Mesenchymal stem cell (in vitro differentiated cells and primary cell): ENCODE data around the gene SLC25A26.

Experiments used
- DNase-seq: peaks from one replicate; pipeline ENCODE4 v3.0.0-alpha.2; 2013
- H2AFZ ChIP-seq: one replicate; pipeline ENCODE4 v1.6.1; 2013; ENCODE audit warnings: low read depth, mild to moderate bottlenecking, control low read depth, inconsistent platforms, low read length, moderate library complexity
- H2AK5ac ChIP-seq: 2 replicates; pipeline ENCODE4 v1.6.1; 2013; ENCODE audit warnings: low read length, moderate library complexity, mild to moderate bottlenecking, inconsistent platforms; ENCODE audit not compliant: severe bottlenecking
- H2BK120ac ChIP-seq: one replicate; pipeline ENCODE4 v1.6.1; 2013; ENCODE audit warnings: low read depth, mild to moderate bottlenecking, inconsistent platforms, low read length, moderate library complexity
- H2BK12ac ChIP-seq, 2 experiments: one replicate each; pipeline ENCODE4 v1.6.1; 2013; ENCODE audit warnings: inconsistent platforms in 2 of 2, low read length in 2 of 2, mild to moderate bottlenecking in 2 of 2, moderate library complexity in 2 of 2, control low read depth in 1 of 2
- H2BK15ac ChIP-seq: one replicate; pipeline ENCODE4 v1.6.1; 2013; ENCODE audit warnings: mild to moderate bottlenecking, low read depth, inconsistent platforms; ENCODE audit not compliant: poor library complexity, severe bottlenecking
- H2BK5ac ChIP-seq: 2 replicates; pipeline ENCODE4 v1.6.1; 2013; ENCODE audit warnings: low read depth, mild to moderate bottlenecking, low read length, control low read depth, inconsistent platforms; ENCODE audit not compliant: poor library complexity, severe bottlenecking
- H3K14ac ChIP-seq, 2 experiments: one replicate each; pipeline ENCODE4 v1.6.1; 2013; ENCODE audit warnings: inconsistent platforms in 2 of 2, low read length in 2 of 2, control low read depth in 1 of 2, mild to moderate bottlenecking in 1 of 2, moderate library complexity in 1 of 2
- H3K18ac ChIP-seq, 2 experiments: one replicate each; pipeline ENCODE4 v1.6.1; 2013; ENCODE audit warnings: inconsistent platforms in 2 of 2, low read length in 2 of 2, control low read depth in 1 of 2, low read depth in 1 of 2, mild to moderate bottlenecking in 1 of 2
- H3K23ac ChIP-seq, 2 experiments: one replicate each; pipeline ENCODE4 v1.6.1; 2013; ENCODE audit warnings: inconsistent platforms in 2 of 2, low read length in 2 of 2, mild to moderate bottlenecking in 2 of 2, moderate library complexity in 2 of 2, control low read depth in 1 of 2
- H3K27ac ChIP-seq: 2 replicates; pipeline ENCODE4 v1.5.1; 2013; ENCODE audit warnings: mild to moderate bottlenecking, moderate library complexity, low read length, control low read depth, inconsistent platforms; ENCODE audit not compliant: poor library complexity, severe bottlenecking
- H3K27me3 ChIP-seq, 2 experiments: 2 replicates each; pipeline versions ENCODE4 v1.6.1 to v1.7.0; 2013; ENCODE audit warnings: low read length in 2 of 2, mild to moderate bottlenecking in 2 of 2, moderate library complexity in 2 of 2, control low read depth in 1 of 2, inconsistent platforms in 1 of 2; ENCODE audit not compliant: control insufficient read depth in 1 of 2, insufficient read depth in 1 of 2
- H3K36me3 ChIP-seq, 2 experiments: 2 replicates each; pipeline versions ENCODE4 v1.6.1 to v1.7.0; 2013; ENCODE audit warnings: low read length in 2 of 2, control low read depth in 1 of 2, inconsistent platforms in 1 of 2, low read depth in 1 of 2, mild to moderate bottlenecking in 1 of 2; ENCODE audit not compliant: insufficient read depth in 2 of 2, control insufficient read depth in 1 of 2
- H3K4ac ChIP-seq, 2 experiments: one replicate each; pipeline ENCODE4 v1.6.1; 2013; ENCODE audit warnings: inconsistent platforms in 2 of 2, low read length in 2 of 2, mild to moderate bottlenecking in 2 of 2, moderate library complexity in 2 of 2, control low read depth in 1 of 2, low read depth in 1 of 2
- H3K4me1 ChIP-seq: 2 replicates; pipeline ENCODE4 v1.6.1; 2013; ENCODE audit warnings: low read depth, low read length, control low read depth; ENCODE audit not compliant: control insufficient read depth, insufficient read depth
- H3K4me2 ChIP-seq: 2 replicates; pipeline ENCODE4 v1.6.1; 2013; ENCODE audit warnings: low read length, mild to moderate bottlenecking, inconsistent platforms; ENCODE audit not compliant: poor library complexity, severe bottlenecking
- H3K4me3 ChIP-seq, 2 experiments: 2 replicates each; pipeline versions ENCODE4 v1.5.1 to v1.7.0; 2013; ENCODE audit warnings: low read length in 2 of 2, mild to moderate bottlenecking in 2 of 2, control low read depth in 1 of 2, low read depth in 1 of 2; ENCODE audit not compliant: insufficient read depth in 1 of 2
- H3K79me1 ChIP-seq: replicated peaks from 2 replicates; pipeline ENCODE4 v1.6.1; 2013; ENCODE audit warnings: mild to moderate bottlenecking, control low read depth, low read length, inconsistent platforms; ENCODE audit not compliant: poor library complexity, severe bottlenecking
- H3K9ac ChIP-seq: 2 replicates; pipeline ENCODE4 v1.7.0; 2013; ENCODE audit warnings: mild to moderate bottlenecking, low read length, moderate library complexity
- H3K9me3 ChIP-seq: 2 replicates; pipeline ENCODE4 v1.7.0; 2013; ENCODE audit warnings: mild to moderate bottlenecking, low read length; ENCODE audit not compliant: control insufficient read depth
- H4K8ac ChIP-seq: one replicate; pipeline ENCODE4 v1.6.1; 2013; ENCODE audit warnings: inconsistent platforms, mild to moderate bottlenecking, low read length, moderate library complexity
- H4K91ac ChIP-seq: one replicate; pipeline ENCODE4 v1.6.1; 2013; ENCODE audit warnings: mild to moderate bottlenecking, low read length, inconsistent platforms
- WGBS: methylation state at CpG from one replicate; pipeline ENCODE4 v1.1.7; 2013; ENCODE audit warnings: mixed read lengths; 5-methylcytosine and 5-hydroxymethylcytosine counted together

SLC25A26 gene

DNA sequence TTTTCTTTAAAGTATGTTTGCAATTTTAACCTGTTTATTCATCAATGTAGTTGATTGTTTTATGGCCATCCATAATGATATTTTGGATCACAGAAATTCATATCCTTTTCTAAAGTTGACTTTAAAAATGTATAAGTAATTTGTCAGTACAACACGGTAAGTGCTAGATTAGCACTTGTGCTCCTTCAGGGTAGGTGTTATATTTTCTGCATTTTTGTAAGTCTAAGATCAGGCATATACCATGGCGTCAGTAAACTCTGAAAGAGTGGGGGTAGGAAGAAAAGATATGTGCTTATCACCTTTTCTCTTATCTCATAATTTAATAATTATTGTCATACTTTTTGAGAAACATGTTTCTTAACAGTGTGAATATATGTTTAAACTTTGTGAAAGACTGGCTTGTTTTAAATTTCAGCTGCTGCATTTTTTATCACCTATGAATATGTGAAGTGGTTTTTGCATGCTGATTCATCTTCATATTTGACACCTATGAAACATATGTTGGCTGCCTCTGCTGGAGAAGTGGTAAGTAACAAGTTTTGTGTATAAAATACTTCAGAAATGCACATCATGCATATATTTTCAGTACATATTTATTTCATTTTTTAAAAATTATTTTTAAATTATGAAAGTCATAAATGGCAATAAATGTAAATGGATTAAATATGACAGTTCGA lies 22.1 kb downstream of the SLC25A26 start:
- H3K27ac ChIP-seq, result no peak overlapping the region
- no peak overlapping the region for H3K9ac ChIP-seq

DNA sequence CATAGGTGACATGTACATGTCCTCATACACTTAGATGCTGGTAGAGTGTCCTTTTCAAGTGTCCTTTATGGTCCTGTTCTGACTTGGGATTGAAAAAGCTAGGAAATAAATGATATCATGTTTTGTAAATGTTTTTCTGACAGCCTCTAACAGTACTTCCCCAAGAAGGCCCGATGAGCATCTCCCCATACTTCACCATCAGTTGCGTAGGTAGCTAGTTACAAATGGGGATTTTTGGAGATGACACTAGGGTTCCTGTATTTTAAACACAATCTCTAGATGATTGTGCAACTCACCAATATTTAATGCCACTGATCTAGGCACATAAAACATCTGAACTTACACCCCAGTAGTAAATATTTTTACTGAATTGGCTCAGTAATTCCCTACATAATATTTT lies 27.8 kb downstream of the SLC25A26 start:
- H4K91ac ChIP-seq, result no peak overlapping the region
- no peak overlapping the region for H3K4ac ChIP-seq
- no peak overlapping the region for H4K8ac ChIP-seq
- H3K23ac ChIP-seq, result no peak overlapping the region
- peaks cover 8% of the 10 kb centered on the region for H3K79me1 ChIP-seq
- H3K9me3 ChIP-seq, result no peaks in the 10 kb centered on the region
- H3K27ac ChIP-seq, result no peak overlapping the region
- no peak overlapping the region for H2BK5ac ChIP-seq
- no peak overlapping the region for H3K4me2 ChIP-seq
- no peaks in the 10 kb centered on the region for H3K4me1 ChIP-seq
- DNase-seq, result no peak
- no peak overlapping the region for H2AK5ac ChIP-seq
- H2AFZ ChIP-seq, result no peak overlapping the region
- H3K18ac ChIP-seq, result no peak overlapping the region
- WGBS, result no CpG with 5 or more reads among the region's 2 CpGs
- H3K36me3 ChIP-seq, result peaks cover 2 to 23% of the 10 kb centered on the region in 2 experiments
- H3K9ac ChIP-seq, result no peak overlapping the region
- no peak overlapping the region for H2BK120ac ChIP-seq
- H3K4me3 ChIP-seq, result no peak overlapping the region
- H3K27me3 ChIP-seq, result no peaks in the 10 kb centered on the region
- H3K14ac ChIP-seq, result no peak overlapping the region
- no peak overlapping the region for H2BK12ac ChIP-seq
- no peak overlapping the region for H2BK15ac ChIP-seq

More for the DNA sequence above, 22.1 kb downstream of the SLC25A26 start:
- Histone ChIP-seq H3K27me3 (no peaks in the 10 kb centered on the region), H2BK15ac (no peak overlapping the region), H2BK5ac (no peak overlapping the region), H3K9me3 (peaks cover 20% of the 10 kb centered on the region), H2BK12ac (no peak overlapping the region), H2AFZ (no peak overlapping the region), H3K18ac (no peak overlapping the region), H4K91ac (no peak overlapping the region), H3K36me3 (peaks cover 7 to 43% of the 10 kb centered on the region in 2 experiments), H3K79me1 (peaks cover 8% of the 10 kb centered on the region), H3K4ac (no peak overlapping the region), H3K14ac (no peak overlapping the region), H3K23ac (no peak overlapping the region), H3K4me2 (no peak overlapping the region), H3K4me1 (no peaks in the 10 kb centered on the region), H2BK120ac (no peak overlapping the region), H2AK5ac (no peak overlapping the region), H3K4me3 (no peak overlapping the region), H4K8ac (no peak overlapping the region)
- DNase-seq, result no peak
- WGBS, result 86% methylated on average over 2 of the region's 3 CpGs

DNA sequence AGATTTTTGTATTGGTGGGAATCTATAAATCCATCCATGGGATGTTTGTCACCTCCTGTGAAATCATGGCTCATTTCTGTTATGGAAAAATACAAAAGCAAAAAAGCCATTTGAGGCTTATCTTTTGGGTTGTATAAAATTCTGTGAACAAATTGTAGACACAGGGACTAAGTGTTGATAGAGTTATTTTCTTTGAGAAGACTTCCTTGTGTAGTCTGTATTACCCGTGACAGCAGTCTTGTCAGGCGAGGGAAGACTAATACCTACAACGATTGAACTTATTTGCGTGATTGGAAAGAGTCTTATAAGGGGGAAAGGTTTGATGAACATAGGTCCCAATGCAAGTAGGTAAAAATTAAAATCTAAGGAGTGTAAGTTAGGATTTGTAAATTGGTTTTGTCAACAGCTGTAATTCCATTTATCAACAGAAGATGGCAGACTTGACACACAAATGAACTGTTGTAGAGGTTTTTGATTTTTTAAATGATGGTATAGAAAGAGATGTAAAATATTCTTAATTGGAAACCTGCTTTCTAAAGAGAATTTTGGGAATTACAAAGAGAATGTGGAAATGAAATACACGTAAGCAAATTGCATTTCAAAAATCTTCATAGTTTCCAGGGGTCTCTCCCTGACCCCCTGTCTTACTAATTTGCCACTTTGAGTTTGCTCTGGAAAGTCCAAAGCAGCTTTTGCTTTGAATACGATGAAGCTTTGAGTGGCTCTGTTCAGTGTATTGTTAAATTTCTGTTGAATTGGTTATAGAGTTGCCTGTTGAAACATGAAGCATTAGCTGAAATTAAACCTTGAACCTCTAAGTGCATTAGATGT lies 33.2 kb downstream of the SLC25A26 start:
- Histone ChIP-seq H4K91ac (no peak overlapping the region), H2BK15ac (no peak overlapping the region), H2AFZ (no peak overlapping the region), H2BK120ac (no peak overlapping the region), H3K27ac (no peak overlapping the region), H2BK12ac (no peak overlapping the region), H3K23ac (no peak overlapping the region), H2BK5ac (no peak overlapping the region), H3K4me1 (peaks cover 2% of the 10 kb centered on the region), H3K4me3 (no peak overlapping the region), H3K18ac (no peak overlapping the region), H3K14ac (no peak overlapping the region), H3K79me1 (peaks cover 16% of the 10 kb centered on the region), H3K4ac (no peak overlapping the region), H3K36me3 (peaks cover 0 to 3% of the 10 kb centered on the region in 2 experiments), H3K9ac (no peak overlapping the region), H4K8ac (no peak overlapping the region), H2AK5ac (no peak overlapping the region), H3K4me2 (no peak overlapping the region), H3K9me3 (no peaks in the 10 kb centered on the region), H3K27me3 (no peaks in the 10 kb centered on the region)
- 70% methylated on average over 6 of the region's 6 CpGs for WGBS
- peak; percentile 48 for DNase-seq

DNA sequence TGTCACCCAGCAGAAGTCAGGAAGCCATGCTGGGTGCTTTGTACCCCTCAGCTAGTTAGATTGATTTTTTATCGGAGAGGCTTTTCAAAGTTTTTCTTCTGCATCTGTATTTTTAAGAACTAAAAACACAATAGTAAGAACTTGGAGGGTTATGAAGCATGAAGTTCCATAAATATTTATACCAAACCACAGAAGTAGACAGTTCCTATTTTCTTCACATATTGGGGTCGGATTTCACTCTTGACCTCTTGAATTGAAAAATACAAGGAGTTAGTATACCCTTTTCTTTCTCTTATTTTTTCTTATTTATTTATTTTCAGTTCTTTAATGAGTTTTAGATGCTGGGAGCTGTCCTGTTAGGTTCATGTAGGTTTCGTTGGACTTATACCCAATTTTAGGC lies 35.1 kb downstream of the SLC25A26 start:
- Histone ChIP-seq H3K27me3 (no peaks in the 10 kb centered on the region), H3K18ac (no peak overlapping the region), H2BK5ac (no peak overlapping the region), H2AFZ (no peak overlapping the region), H2BK12ac (no peak overlapping the region), H3K36me3 (no peaks in the 10 kb centered on the region), H3K9ac (no peak overlapping the region), H3K4me1 (peaks cover 2% of the 10 kb centered on the region), H3K27ac (peak overlapping the region; percentile 71), H3K14ac (no peak overlapping the region), H2AK5ac (no peak overlapping the region), H3K4me3 (no peak overlapping the region), H2BK120ac (no peak overlapping the region), H3K79me1 (peaks cover 16% of the 10 kb centered on the region), H3K9me3 (no peaks in the 10 kb centered on the region), H4K8ac (no peak overlapping the region), H3K4me2 (peak overlapping the region; percentile 23), H2BK15ac (no peak overlapping the region), H3K4ac (no peak overlapping the region), H3K23ac (no peak overlapping the region), H4K91ac (no peak overlapping the region)
- WGBS, result no CpG with 5 or more reads among the region's 3 CpGs
- DNase-seq, result no peak
